Adrenal gland (tissue), 12 donors: Measurements from ENCODE around the gene BNC2. TPM values are rescaled to one million over a fixed set of nuclear protein-coding genes. Genes with fewer than 3 reads are reported as not detected.
"Not testable (repeated sequence)": the region's sequence is repeated elsewhere in the genome, so short reads cannot be mapped to it uniquely, and the experiment has no call there.

Experiments used
- DNase-seq, 7 donors: peaks; one replicate each; pipeline ENCODE4 v3.0.0-alpha.2; 2019 to 2020
- H3K27ac ChIP-seq, 5 donors: fragments of 200-600 bp; sonication (generic) in 4 of 5; 1 replicate in 3 of 5; 2 replicates in 2 of 5; pipeline versions ENCODE4 v1.5.1 to v1.8.0; 2016 to 2020; ENCODE audit warnings: mild to moderate bottlenecking in 1 of 5
- H3K27me3 ChIP-seq: fragments of 200-600 bp; 2 replicates; pipeline ENCODE4 v1.8.0; 2021
- H3K36me3 ChIP-seq, 2 donors: fragments of 200-600 bp; replicated peaks in 1 of 2; 1 replicate in 1 of 2; 2 replicates in 1 of 2; pipeline versions ENCODE4 v1.5.1 to v1.8.0; 2018 to 2022
- H3K4me1 ChIP-seq, 2 donors: fragments of 200-600 bp; replicated peaks in 1 of 2; 1 replicate in 1 of 2; 2 replicates in 1 of 2; pipeline versions ENCODE4 v1.5.1 to v1.8.0; 2018 to 2021
- H3K4me3 ChIP-seq, 4 donors: fragments of 200-600 bp; sonication (generic) in 3 of 4; one replicate each; pipeline ENCODE4 v1.5.1; 2016 to 2018
- H3K9me3 ChIP-seq, 3 donors: fragments of 200-600 bp; sonication (generic) in 1 of 3; replicated peaks in 1 of 3; 1 replicate in 2 of 3; 2 replicates in 1 of 3; pipeline versions ENCODE4 v1.5.1 to v1.8.0; 2016 to 2021
- CTCF ChIP-seq, 6 experiments: fragments of 450-650 bp in 4 of 6; fragments of 200-600 bp in 2 of 6; sonication (generic) in 1 of 6; IDR thresholded peaks; 1 replicate in 5 of 6; 2 replicates in 1 of 6; pipeline versions ENCODE4 v1.5.1 to v1.8.0; 2016 to 2021; ENCODE audit warnings: antibody characterized with exemption in 6 of 6, mild to moderate bottlenecking in 2 of 6, moderate library complexity in 1 of 6
- POLR2A ChIP-seq, 2 donors: fragments of 450-650 bp; IDR thresholded peaks; one replicate each; pipeline ENCODE4 v1.6.1; 2017; ENCODE audit warnings: antibody characterized with exemption in 2 of 2, mild to moderate bottlenecking in 2 of 2, moderate library complexity in 1 of 2
- WGBS, 4 donors: extraction: QIAGEN DNeasy Blood & Tissue Kit in 2 of 4; methylation state at CpG; one replicate each; pipeline versions ENCODE4 v1.1.5 to v1.1.7; 2013 to 2017; 5-methylcytosine and 5-hydroxymethylcytosine counted together
- intact Hi-C, 2 donors: fragments of 100-400 bp; cut with DNase I; formaldehyde crosslinking; loops; one replicate each; pipeline versions ENCODE4 v1.14.1 to v1.15.0; 2022 to 2023
- polyA plus RNA-seq, 3 donors: library from polyadenylated mRNA; stranded (reverse); fragments of 200-250 nt in 2 of 3; fragments of 350-450 nt in 1 of 3; fragmentation: Illumina TruSeq in 1 of 3; extraction: RNeasy Lipid Tissue Mini Kit (QIAGEN cat#74804) in 1 of 3; gene quantifications; one replicate each; pipeline ENCODE4 v1.2.3, GENCODE V29; 2013 to 2014
- total RNA-seq, 9 donors: library from RNA; depleted of rRNA in 4 of 9; stranded (reverse); fragments of >200 nt in 4 of 9; fragments of 120-200 nt in 1 of 9; fragmentation: NEBNext Ultra II Directional in 1 of 9; extraction: Animal tissue kit (Norgen Biotek cat#: 25700) in 1 of 9; gene quantifications; one replicate each; pipeline versions ENCODE4 v1.1.0 to v1.2.4, GENCODE V29; 2013 to 2023
- donor health status: healthy with polysubstance abuse.
- donor health status: Bipolar disorder and iron deficiency.
- donor health status: DM: yes; HTN: yes; CAD: no.
- donor health status: DM: no; HTN: no; CAD: no.
- donor health status: DM: no; HTN: no; CAD: no.
- donor health status: DM: yes; HTN: yes; CAD: no.

The BNC2 gene
- total and polyA plus RNA-seq, 12 donors: 1.1 to 11.1 (median 5.0) TPM

- TF ChIP-seq CTCF (IDR thresholded peaks at IDR 0.05): no peak
- no peak for TF ChIP-seq POLR2A (IDR thresholded peaks at IDR 0.05)
- H3K9me3 ChIP-seq: no peaks in the 10 kb centered on the region
Measured at GRCh38 chr9:16540743-16541613, 329.5 kb downstream of the BNC2 start.

GRCh38 chr9:16539626-16540025 is 330.8 kb downstream of the BNC2 start:
- H3K4me3 ChIP-seq, H3K36me3 ChIP-seq, H3K9me3 ChIP-seq, H3K4me1 ChIP-seq, DNase-seq, H3K27me3 ChIP-seq, intact Hi-C loops, H3K27ac ChIP-seq: not testable (repeated sequence)
- WGBS, 4 donors: 90 to 100% (median 92%) methylated on average over 1 of the region's 1 CpG; no CpG with 5 or more reads in 1 of the 4 donors

More at GRCh38 chr9:16540743-16541613, 329.5 kb downstream of the BNC2 start:
- H3K27me3 ChIP-seq: no peaks in the 10 kb centered on the region
- no peak overlapping the region for H3K4me3 ChIP-seq
- WGBS, 4 donors: 73 to 82% (median 76%) methylated on average over 7 of the region's 7 CpGs
- no peaks in the 10 kb centered on the region for H3K36me3 ChIP-seq
- no peak for DNase-seq
- no peaks in the 10 kb centered on the region for H3K4me1 ChIP-seq
- H3K27ac ChIP-seq: no peak overlapping the region
- intact Hi-C loops: no loop called here

- Histone ChIP-seq H3K27me3 (no peaks in the 10 kb centered on the region), H3K27ac (no peak overlapping the region), H3K4me1 (no peaks in the 10 kb centered on the region), H3K36me3 (no peaks in the 10 kb centered on the region), H3K4me3 (no peak overlapping the region), H3K9me3 (no peaks in the 10 kb centered on the region)
- intact Hi-C loops: no loop called here
- TF ChIP-seq CTCF (IDR thresholded peaks at IDR 0.05): no peak
- TF ChIP-seq POLR2A (IDR thresholded peaks at IDR 0.05): no peak
- DNase-seq: no peak
- WGBS, 4 donors: 43 to 75% (median 66%) methylated on average over 1 of the region's 1 CpG
Measured at GRCh38 chr9:16535555-16535954, 334.9 kb downstream of the BNC2 start.

GRCh38 chr9:16532681-16533450 is 337.6 kb downstream of the BNC2 start:
- H3K27ac ChIP-seq: no peak overlapping the region
- H3K36me3 ChIP-seq: no peaks in the 10 kb centered on the region
- intact Hi-C loops: no loop called here
- H3K27me3 ChIP-seq: no peaks in the 10 kb centered on the region
- H3K4me3 ChIP-seq: no peak overlapping the region
- no peak for DNase-seq
- H3K4me1 ChIP-seq: no peaks in the 10 kb centered on the region
- TF ChIP-seq POLR2A (IDR thresholded peaks at IDR 0.05): no peak
- no peak for TF ChIP-seq CTCF (IDR thresholded peaks at IDR 0.05)
- H3K9me3 ChIP-seq: no peaks in the 10 kb centered on the region
- WGBS, 4 donors: 71 to 80% (median 74%) methylated on average over 2 of the region's 2 CpGs
